Daoy (cell line): ENCODE measurements around the gene DYSF. TPM values are rescaled to one million over a fixed set of nuclear protein-coding genes. Genes with fewer than 3 reads are reported as not detected.
"Not testable (repeated sequence)": the region's sequence is repeated elsewhere in the genome, so short reads cannot be mapped to it uniquely, and the experiment has no call there.

Experiments
- DNase-seq: peaks from one replicate; pipeline ENCODE4 v3.0.0-alpha.2; 2015; ENCODE audit warnings: low read depth
- total RNA-seq: library from RNA; depleted of rRNA; stranded (reverse); fragments of >200 nt; shearing (Covaris generic); gene quantifications from 2 replicates; pipeline ENCODE4 v1.2.3, GENCODE V29; 2014

DYSF gene
- total RNA-seq, 1 experiment from 2014 or later = 0.23 TPM

DNA sequence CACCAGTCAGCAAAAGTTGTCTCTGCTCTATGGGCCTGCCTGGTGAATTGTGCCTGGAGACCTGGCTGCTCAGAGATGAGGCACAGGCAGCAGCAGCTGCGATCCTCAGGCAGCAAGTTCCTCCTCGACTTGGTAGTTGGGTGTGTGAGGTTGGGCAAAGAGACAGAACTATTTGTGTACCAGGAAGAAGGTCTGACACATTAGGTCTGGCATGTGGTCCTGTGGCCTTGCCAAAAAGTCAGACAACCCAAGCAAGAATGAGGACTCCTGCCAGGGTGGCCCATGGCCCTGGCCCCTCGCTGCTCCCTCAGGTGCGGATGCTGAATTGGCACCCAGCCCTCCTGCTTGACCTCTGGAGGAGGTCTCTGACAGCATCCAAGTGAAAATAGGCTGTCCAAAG is 192.7 kb downstream of the DYSF start:
- peak; percentile 17 for DNase-seq

DNA sequence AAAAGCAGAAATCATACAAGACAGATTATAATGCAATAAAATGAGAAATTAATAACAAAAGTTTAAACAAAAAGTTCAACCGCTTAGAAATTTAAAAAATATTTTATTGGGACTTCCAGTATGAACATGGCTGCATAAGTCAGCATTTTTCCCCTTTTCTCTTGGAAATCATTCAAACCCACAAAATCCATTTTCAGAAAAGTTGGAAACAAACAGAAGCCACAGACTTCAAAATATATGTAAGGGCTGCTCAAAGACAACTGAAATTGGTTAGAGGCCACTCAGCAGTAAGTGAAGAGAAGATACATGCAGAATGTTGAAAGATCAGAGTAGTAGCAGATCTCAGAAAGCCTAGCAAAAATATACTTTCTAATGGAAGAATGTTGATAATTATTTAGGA is 194.0 kb downstream of the DYSF start:
- no peak for DNase-seq

GRCh38 chr2:71655498-71655897 is 202.1 kb downstream of the DYSF start:
- no peak for DNase-seq

DNA sequence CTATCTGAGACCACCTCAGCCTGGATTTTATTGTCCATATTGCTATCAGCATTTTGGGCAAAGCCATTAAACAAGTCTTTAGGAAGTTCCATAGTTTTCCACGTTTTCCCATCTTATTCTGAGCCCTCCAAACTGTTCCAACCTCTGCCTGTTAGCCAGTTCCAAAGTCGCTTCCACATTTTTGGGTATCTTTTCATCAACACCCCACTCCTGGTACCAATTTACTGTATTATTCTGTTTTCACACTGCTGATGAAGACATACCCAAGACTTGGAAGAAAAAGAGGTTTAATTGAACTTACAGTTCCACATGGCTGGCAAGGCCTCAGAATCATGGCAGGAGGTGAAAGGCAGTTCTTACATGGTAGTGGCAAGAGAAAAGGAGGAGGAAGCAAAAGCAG is 204.9 kb downstream of the DYSF start:
- not testable (repeated sequence) for DNase-seq

DNA sequence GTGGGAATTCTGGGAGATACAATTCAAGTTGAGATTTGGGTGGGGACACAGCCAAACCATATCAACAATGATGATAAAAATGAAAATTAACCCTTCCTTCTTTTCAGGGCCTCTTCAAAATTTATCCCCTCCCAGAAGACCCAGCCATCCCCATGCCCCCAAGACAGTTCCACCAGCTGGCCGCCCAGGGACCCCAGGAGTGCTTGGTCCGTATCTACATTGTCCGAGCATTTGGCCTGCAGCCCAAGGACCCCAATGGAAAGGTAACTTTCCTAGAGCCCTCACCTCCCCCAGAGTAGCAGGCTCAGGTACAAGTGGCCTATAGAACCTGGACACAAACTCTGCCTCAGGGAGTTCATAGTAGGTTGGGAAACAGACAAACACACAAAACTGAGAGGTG is 205.4 kb downstream of the DYSF start:
- DNase-seq = no peak

DNA sequence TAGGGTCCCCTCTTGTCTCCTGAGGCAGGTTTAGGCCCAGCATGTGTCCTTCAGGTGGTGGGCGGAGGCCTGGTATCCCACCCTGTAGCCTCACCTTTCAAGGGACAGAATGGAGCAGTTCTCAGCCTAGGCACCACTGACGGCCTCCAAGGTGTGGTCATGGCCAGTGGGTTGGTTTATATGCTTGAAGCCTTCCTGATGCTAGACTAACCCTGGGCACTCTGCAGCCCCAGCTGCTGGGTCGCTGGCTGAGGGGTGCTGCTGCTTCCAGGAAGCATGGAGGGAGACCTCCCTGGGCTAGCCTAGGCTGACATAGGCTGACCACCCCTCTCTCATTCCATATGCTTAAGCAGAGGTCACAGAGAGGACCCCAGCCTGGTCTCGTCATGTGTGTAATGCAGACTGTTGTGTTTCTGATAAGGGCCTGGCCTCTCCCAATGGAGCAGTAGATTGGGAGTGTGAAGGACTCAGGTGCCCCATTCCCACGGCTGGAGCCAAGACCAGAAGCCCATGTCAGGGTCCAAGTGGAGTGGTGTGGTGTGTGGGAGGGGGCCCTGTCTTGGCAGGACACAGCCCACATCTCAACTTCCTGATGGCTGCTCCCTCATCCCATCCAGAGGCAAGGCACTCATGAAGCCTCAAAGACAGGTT is 206.6 kb downstream of the DYSF start:
- DNase-seq = no peak

DNA sequence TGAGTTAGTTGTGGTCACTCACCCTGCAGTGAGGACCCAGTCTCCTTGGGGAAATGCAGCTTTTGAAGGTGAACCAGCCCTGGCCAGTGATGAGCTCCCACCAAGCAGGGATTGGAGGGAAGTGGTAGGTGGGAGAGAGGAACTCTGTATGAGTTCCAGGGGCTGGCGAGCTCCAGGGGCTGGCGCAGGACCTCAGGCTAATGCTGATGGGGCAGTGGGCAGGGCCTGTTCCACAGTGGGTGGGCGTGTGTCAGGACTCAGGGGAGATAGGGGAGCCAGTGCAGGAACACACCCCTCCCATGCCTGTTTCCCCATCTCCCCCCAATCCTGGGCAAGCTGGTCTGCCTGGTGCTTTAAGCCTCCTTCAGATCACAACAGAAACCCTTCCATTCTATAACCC is 208.4 kb downstream of the DYSF start:
- no peak for DNase-seq

GRCh38 chr2:71662665-71663394 is 209.5 kb downstream of the DYSF start:
- DNase-seq = no peak

DNA sequence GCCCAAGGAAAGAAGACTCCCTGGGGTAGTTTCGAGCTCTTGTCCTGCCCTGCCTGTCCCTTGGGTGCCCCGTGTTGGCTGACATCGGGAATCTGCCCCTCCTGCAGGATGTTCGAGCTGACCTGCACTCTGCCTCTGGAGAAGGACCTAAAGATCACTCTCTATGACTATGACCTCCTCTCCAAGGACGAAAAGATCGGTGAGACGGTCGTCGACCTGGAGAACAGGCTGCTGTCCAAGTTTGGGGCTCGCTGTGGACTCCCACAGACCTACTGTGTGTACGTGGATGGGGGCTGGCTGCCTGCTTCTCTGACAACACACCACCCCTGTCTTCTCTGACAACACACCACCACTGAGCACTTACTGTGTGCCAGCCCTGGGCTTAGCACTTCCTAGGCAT is 210.8 kb downstream of the DYSF start:
- DNase-seq = no peak

GRCh38 chr2:71665168-71666093 is 212.1 kb downstream of the DYSF start:
- DNase-seq = no peak

DNA sequence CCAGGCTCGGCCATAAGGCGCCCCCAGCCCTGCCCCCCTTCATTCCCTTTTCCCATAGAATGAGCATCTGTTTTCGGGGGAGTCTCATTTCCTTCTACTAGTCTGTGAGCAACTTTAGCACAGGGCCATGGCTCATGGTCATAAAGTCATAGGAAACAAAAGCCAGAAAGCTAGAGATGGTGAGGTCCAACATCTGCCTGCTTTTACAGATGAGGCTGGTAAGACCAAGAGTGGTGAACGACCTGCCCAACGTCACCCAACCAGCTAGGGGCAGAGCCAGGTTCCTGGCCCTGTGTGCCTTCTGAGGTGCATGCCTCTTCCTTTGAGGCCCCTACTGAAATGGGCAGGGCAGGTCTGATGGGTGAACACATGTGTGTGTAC is 212.7 kb downstream of the DYSF start:
- no peak for DNase-seq

DNA sequence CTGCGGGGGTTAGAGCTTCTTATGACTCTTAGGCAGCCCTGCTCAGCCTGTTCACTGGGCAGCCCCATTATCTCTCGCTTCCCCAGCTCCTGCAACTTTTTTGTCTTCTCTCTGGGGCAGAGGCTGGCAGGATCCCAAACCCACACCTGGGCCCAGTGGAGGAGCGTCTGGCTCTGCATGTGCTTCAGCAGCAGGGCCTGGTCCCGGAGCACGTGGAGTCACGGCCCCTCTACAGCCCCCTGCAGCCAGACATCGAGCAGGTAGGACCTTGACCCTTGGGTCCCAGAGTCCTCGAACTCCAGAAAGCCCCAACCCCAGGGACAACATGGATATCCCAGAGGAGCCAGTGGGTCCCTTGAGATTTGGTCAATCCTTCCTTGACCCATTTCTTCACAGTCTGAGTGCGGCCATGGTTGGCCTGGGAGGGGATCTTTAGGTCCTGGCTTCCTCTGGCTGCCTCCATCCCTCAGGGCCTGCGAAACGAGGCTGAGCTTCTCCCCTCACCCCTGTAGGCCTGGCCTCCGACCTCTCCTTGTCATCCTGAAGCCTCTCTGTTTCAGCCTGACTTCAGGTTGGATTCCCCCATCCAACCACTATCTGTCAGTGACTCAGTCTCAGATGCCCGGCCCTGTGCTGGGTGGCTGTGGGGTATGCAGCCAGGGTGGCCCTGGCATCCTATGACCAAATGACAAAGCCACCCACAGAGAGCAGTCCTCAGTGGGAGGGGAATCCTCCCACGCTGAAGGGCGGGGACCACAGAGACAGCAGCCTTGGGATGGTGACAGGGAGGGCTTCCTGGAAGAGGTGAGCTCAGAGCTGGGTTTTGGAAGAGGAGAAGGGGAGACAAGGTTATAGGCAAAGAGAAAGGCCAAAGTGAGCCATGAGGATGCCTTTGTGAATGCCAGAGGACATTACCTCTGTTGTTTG is 214.2 kb downstream of the DYSF start:
- no peak for DNase-seq

GRCh38 chr2:71668326-71669057 is 215.1 kb downstream of the DYSF start:
- no peak for DNase-seq

DNA sequence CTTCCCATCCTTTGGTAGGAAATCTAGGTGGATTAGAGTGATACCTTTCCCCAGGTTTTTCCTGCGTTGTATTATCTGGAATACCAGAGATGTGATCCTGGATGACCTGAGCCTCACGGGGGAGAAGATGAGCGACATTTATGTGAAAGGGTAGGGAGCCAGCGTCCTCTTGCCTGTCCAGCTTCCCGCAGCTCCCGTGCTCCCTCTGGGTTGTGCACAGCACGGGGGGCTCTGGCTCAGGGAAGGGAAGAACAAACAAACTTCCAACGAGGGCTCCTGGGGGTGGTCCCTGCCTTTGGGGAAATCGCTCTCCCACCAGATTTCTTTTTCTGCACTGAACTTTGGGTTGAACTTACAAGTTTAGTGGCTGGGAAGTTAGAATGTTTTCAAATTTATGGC is 215.7 kb downstream of the DYSF start:
- DNase-seq = no peak

- no peak for DNase-seq
Measured at GRCh38 chr2:71669628-71670429, 216.5 kb downstream of the DYSF start.

- no peak for DNase-seq
Measured at GRCh38 chr2:71670430-71670795, 217.1 kb downstream of the DYSF start.

DNA sequence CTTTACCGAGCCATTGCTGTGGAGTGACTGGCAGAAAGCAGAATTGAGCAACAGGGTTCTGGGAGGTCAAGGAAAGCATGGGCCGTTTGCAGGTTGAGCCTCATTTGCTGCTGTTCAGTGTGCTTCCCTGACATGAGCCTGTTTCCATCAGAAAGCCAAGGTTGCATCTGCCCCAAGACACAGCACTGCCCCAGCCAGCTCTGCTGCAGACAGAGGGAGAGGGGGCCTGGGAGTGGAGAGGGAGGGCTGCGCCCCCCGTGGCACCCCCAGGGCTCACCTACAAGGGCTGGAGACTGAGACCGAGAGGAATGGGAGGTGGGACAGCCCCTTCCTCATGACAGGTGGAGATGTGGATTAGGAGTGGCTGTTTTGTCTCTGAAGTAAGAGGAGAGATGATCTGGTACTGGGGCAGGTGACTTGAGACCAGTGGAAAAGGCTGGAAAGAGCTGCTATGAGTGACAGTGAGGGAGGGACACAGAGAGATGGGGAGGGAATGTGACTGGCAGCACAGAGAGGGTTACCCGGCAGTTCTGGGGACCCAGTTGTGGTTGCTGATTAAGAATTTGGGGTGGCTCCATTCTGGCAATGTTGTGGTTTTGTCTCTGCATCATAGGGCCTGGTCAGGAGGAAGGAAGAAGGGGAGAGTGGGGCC is 218.0 kb downstream of the DYSF start:
- no peak for DNase-seq

DNA sequence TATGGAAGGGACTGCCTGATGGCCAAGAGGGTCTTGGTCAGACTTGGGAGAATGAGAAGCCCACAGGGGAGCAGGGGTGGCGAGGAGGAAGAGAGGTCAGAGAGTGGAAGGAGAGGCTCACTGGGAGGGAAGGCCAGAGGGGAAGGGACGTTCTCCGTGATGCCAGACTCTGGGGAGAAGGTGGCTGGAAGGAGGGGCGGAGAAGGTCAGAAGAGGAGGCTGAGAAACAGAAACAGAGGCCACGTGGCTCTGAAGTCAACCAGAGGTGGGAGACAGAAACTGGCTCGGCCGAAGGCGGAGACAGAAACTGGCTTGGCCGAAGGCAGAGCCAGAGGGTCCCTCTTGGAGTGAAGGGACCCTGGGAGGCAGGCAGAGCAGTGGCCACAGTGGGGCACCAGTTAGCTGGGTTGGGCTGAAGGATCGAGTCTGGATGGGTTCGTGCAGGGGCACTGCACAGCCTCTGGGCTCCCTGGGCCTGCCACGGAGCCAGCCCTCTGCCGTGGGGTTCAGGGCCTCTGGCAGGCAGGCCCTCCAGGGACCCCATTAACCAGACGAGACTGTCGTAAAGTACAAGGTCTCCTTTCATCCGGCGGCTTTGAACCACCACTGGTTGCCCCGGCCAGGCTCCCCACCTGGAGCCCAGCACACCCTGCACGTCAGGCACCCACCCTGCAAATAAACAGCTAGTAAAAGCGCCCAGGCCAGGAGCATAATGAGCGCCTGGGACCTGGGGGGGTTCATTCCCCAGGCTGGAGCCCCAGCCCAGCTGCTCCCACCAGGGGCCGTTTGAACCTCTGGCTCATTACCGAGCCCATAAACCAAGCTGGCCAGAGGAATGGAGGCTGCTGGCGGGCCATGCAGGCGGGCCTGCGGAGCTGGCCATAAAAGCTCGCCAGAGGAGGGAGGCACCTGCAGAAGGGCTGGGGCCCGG is 218.8 kb downstream of the DYSF start:
- peak; percentile 15 for DNase-seq
